RPMI7951 (cell line): Measurements from ENCODE around the gene MAST1. TPM values are rescaled to one million over a fixed set of nuclear protein-coding genes. Genes with fewer than 3 reads are reported as not detected.
"Not testable (repeated sequence)": the region's sequence is repeated elsewhere in the genome, so short reads cannot be mapped to it uniquely, and the experiment has no call there.

Experiments used
- DNase-seq: peaks from one replicate; pipeline ENCODE4 v3.0.0-alpha.2; 2012; ENCODE audit warnings: low read depth
- total RNA-seq: library from RNA; depleted of rRNA; stranded (reverse); fragments of >200 nt; shearing (Covaris generic); gene quantifications from 2 replicates; pipeline ENCODE4 v1.2.3, GENCODE V29; 2014; rRNA removed

The MAST1 gene
- total RNA-seq, 1 experiment from 2014 or later, result 1.6 TPM

- DNase-seq, result no peak
Observed at GRCh38 chr19:12891553-12892021, 53.3 kb downstream of the MAST1 start.

GRCh38 chr19:12893582-12893981, 55.3 kb downstream of the MAST1 start:
- no peak for DNase-seq

- DNase-seq, result no peak
Observed at GRCh38 chr19:12896460-12896859, 58.1 kb downstream of the MAST1 start.

- no peak for DNase-seq
Observed at GRCh38 chr19:12899891-12900518, 61.7 kb downstream of the MAST1 start.

- DNase-seq, result no peak
Observed at GRCh38 chr19:12907166-12907565, 68.9 kb downstream of the MAST1 start.

GRCh38 chr19:12912571-12912970, 74.3 kb downstream of the MAST1 start:
- DNase-seq, result no peak

- peak; percentile 31 for DNase-seq
Observed at GRCh38 chr19:12913011-12913561, 74.8 kb downstream of the MAST1 start.

GRCh38 chr19:12913851-12914690, 75.8 kb downstream of the MAST1 start:
- DNase-seq, result no peak

GRCh38 chr19:12915860-12916259, 77.5 kb downstream of the MAST1 start:
- not testable (repeated sequence) for DNase-seq

- DNase-seq, result no peak
Observed at GRCh38 chr19:12918253-12918652, 79.9 kb downstream of the MAST1 start.

GRCh38 chr19:12921047-12921446, 82.7 kb downstream of the MAST1 start:
- no peak for DNase-seq

GRCh38 chr19:12922959-12923358, 84.6 kb downstream of the MAST1 start:
- no peak for DNase-seq

Other genes with a start within 250 kb of the MAST1 start
- 4.7 and 4.9 TPM in 2 replicates for gene ZNF490, start 227.7 kb upstream of the MAST1 start, total RNA-seq
- gene ZNF791, start 227.6 kb upstream of the MAST1 start, total RNA-seq, result 9.6 and 10.8 TPM in 2 replicates
- 22.6 and 25.2 TPM in 2 replicates for gene MAN2B1, start 171.8 kb upstream of the MAST1 start, total RNA-seq
- 10.2 and 14.6 TPM in 2 replicates for gene WDR83, start 171.7 kb upstream of the MAST1 start, total RNA-seq
- gene DHPS, start 156.6 kb upstream of the MAST1 start, total RNA-seq, result 95.2 and 109 TPM in 2 replicates
- gene GNG14, start 150.5 kb upstream of the MAST1 start, total RNA-seq, result not detected in 2 replicates
- 21.6 and 24.4 TPM in 2 replicates for gene FBXW9, start 141.9 kb upstream of the MAST1 start, total RNA-seq
- 28.2 and 29.9 TPM in 2 replicates for gene TNPO2, start 114.6 kb upstream of the MAST1 start, total RNA-seq
- gene TRIR, start 103.8 kb upstream of the MAST1 start, total RNA-seq, result 276 and 304 TPM in 2 replicates
- gene GET3, start 101.0 kb upstream of the MAST1 start, total RNA-seq, result 115 and 127 TPM in 2 replicates
- gene BEST2, start 86.7 kb upstream of the MAST1 start, total RNA-seq, result 0.10 TPM in 1 of 2 replicates, not detected in the other
- 4.0 and 9.0 TPM in 2 replicates for gene HOOK2, start 63.0 kb upstream of the MAST1 start, total RNA-seq
- gene JUNB, start 47.0 kb upstream of the MAST1 start, total RNA-seq, result 44.1 and 61.9 TPM in 2 replicates
- 443 and 513 TPM in 2 replicates for gene PRDX2, start 36.7 kb upstream of the MAST1 start, total RNA-seq
- not detected in 2 replicates for gene THSD8, start 36.4 kb upstream of the MAST1 start, total RNA-seq
- gene RNASEH2A, start 31.9 kb upstream of the MAST1 start, total RNA-seq, result 83.6 and 99.1 TPM in 2 replicates
- 0.68 TPM in 1 of 2 replicates, not detected in the other for gene RTBDN, start 3.9 kb upstream of the MAST1 start, total RNA-seq
- 33.6 and 36.1 TPM in 2 replicates for gene DNASE2, start 42.9 kb downstream of the MAST1 start, total RNA-seq
- not detected in 2 replicates for gene KLF1, start 48.7 kb downstream of the MAST1 start, total RNA-seq
- gene GCDH, start 52.6 kb downstream of the MAST1 start, total RNA-seq, result 29.1 and 40.5 TPM in 2 replicates
- gene SYCE2, start 80.8 kb downstream of the MAST1 start, total RNA-seq, result 0.20 and 3.0 TPM in 2 replicates
- 60.7 and 83.7 TPM in 2 replicates for gene FARSA, start 95.2 kb downstream of the MAST1 start, total RNA-seq
- 1,708 and 2,160 TPM in 2 replicates for gene CALR, start 100.1 kb downstream of the MAST1 start, total RNA-seq
- gene RAD23A, start 107.3 kb downstream of the MAST1 start, total RNA-seq, result 104 and 123 TPM in 2 replicates
- 41.2 and 65.1 TPM in 2 replicates for gene GADD45GIP1, start 118.7 kb downstream of the MAST1 start, total RNA-seq
- gene DAND5, start 131.1 kb downstream of the MAST1 start, total RNA-seq, result not detected in 2 replicates
- 19.6 and 22.5 TPM in 2 replicates for gene NFIX, start 157.0 kb downstream of the MAST1 start, total RNA-seq